Heart right ventricle (tissue), 16 donors: ENCODE data around the gene ARHGAP42. TPM values are rescaled to one million over a fixed set of nuclear protein-coding genes. Genes with fewer than 3 reads are reported as not detected.

Experiments
- ATAC-seq, 8 donors: fragments of 200-7000 bp; cut with Tn5 transposase; one replicate each; pipeline ENCODE4 v1.9.1; 2020; ENCODE audit warnings: mild to moderate bottlenecking in 8 of 8, moderate library complexity in 8 of 8, moderate number of reproducible peaks in 1 of 8
- DNase-seq, 2 donors: peaks; one replicate each; pipeline ENCODE4 v3.0.0-alpha.2; 2020
- H3K27ac ChIP-seq, 10 donors: fragments of 200-600 bp; sonication (generic) in 2 of 10; one replicate each; pipeline versions ENCODE4 v1.5.0 to v1.8.0; 2020 to 2022; ENCODE audit warnings: mild to moderate bottlenecking in 3 of 10
- H3K27me3 ChIP-seq, 7 donors: fragments of 200-600 bp; one replicate each; pipeline ENCODE4 v1.8.0; 2021 to 2022; ENCODE audit warnings: mild to moderate bottlenecking in 2 of 7
- H3K36me3 ChIP-seq, 9 donors: fragments of 200-600 bp; sonication (generic) in 1 of 9; one replicate each; pipeline versions ENCODE4 v1.5.0 to v1.8.0; 2020 to 2022; ENCODE audit warnings: mild to moderate bottlenecking in 2 of 9
- H3K4me1 ChIP-seq, 9 donors: fragments of 200-600 bp; sonication (generic) in 1 of 9; one replicate each; pipeline versions ENCODE4 v1.5.0 to v1.8.0; 2020 to 2022; ENCODE audit warnings: mild to moderate bottlenecking in 4 of 9
- H3K4me3 ChIP-seq, 10 donors: fragments of 200-600 bp; sonication (generic) in 2 of 10; one replicate each; pipeline versions ENCODE4 v1.5.0 to v1.8.0; 2020 to 2022; ENCODE audit warnings: mild to moderate bottlenecking in 7 of 10, moderate library complexity in 2 of 10
- H3K9me3 ChIP-seq, 11 donors: fragments of 200-600 bp in 10 of 11; sonication (generic) in 2 of 11; one replicate each; pipeline versions ENCODE4 v1.5.0 to v1.8.0; 2013 to 2022; ENCODE audit warnings: mild to moderate bottlenecking in 2 of 11, control low read depth in 1 of 11, moderate library complexity in 1 of 11
- CTCF ChIP-seq, 9 donors: fragments of 200-600 bp; sonication (generic) in 2 of 9; IDR thresholded peaks; one replicate each; pipeline versions ENCODE4 v1.5.0 to v1.8.0; 2021 to 2022; ENCODE audit warnings: antibody characterized with exemption in 9 of 9, mild to moderate bottlenecking in 5 of 9, moderate library complexity in 1 of 9
- WGBS, 2 donors: extraction: QIAGEN DNeasy Blood & Tissue Kit; methylation state at CpG; one replicate each; pipeline ENCODE4 v1.1.7; 2013; ENCODE audit warnings: inconsistent platforms in 1 of 2; 5-methylcytosine and 5-hydroxymethylcytosine counted together
- intact Hi-C, 10 donors: fragments of 100-400 bp; cut with DNase I; formaldehyde crosslinking; loops; one replicate each; pipeline versions ENCODE4 v1.11.1 to v1.14.2; 2022
- polyA plus RNA-seq, 2 donors: library from polyadenylated mRNA; stranded (reverse); fragments of 200-250 nt; gene quantifications; one replicate each; pipeline ENCODE4 v1.2.3, GENCODE V29; 2013
- total RNA-seq, 10 donors: library from RNA; stranded (reverse); fragmentation: NEBNext Ultra II Directional in 3 of 10; extraction: Animal tissue kit (Norgen Biotek cat#: 25700) in 3 of 10; gene quantifications; one replicate each; pipeline versions ENCODE4 v1.2.1 to v1.2.4, GENCODE V29; 2021 to 2023
- donor health status: Arrhythmogenic right ventricular cardiomyopathy.
- donor health status: ischemic (EF 13 %, LVEDD 7.1; RV severe dilation, severe dysfunction).
- donor health status: healthy with polysubstance abuse.
- donor health status: DM: no; HTN: yes; CAD: no.
- donor health status: DM: no; HTN: no; CAD: no.
- donor health status: ischemic (EF 25% LVEDD 6.9; RV normal size, moderate dysfunction).
- donor health status: ischemic (EF 25% LVEDD 5.7; RV mildly dilated, moderate dysfunction).
- donor health status: healthy.
- donor health status: DM: yes; HTN: yes; CAD: no.
- donor health status: Ischemic cardiomyopathy.
- donor health status: ischemic (EF 35%, LVEDD 5.7; RV mildly dilated, moderate dysfunction).
- donor health status: nonischemic (EF 11% LVEDD 7.7; RV severe dilation, severe dysfunction).
- donor health status: DM: yes; HTN: yes; CAD: no.
- donor health status: PGD.
- donor health status: ischemic (EF 29% LVEDD 5.4; RV normal size, mild dysfunction).
- donor health status: nonischemic (EF 23%, LVEDD 6.1; RV moderate dilation, normal function).

The ARHGAP42 gene
- total and polyA plus RNA-seq, 12 donors = 3.9 to 13.1 (median 8.8) TPM

GRCh38 chr11:100667449-100667848 is 19.6 kb upstream of the ARHGAP42 start:
- no peak for ATAC-seq
- intact Hi-C loops = loop anchor here in 1 of 10 donors (10.0 kb wide), 1 partner anchor 83 kb away; no protein-coding TSS in a partner anchor
- H3K9me3 ChIP-seq = no peaks in the 10 kb centered on the region
- no peak for DNase-seq
- H3K4me3 ChIP-seq = no peak overlapping the region
- H3K4me1 ChIP-seq = no peaks in the 10 kb centered on the region
- 72 to 78% methylated on average over 6 of the region's 6 CpGs for WGBS, 2 donors
- H3K27me3 ChIP-seq = no peaks in the 10 kb centered on the region
- no peak for TF ChIP-seq CTCF (IDR thresholded peaks at IDR 0.05)
- no peaks in the 10 kb centered on the region for H3K36me3 ChIP-seq
- no peak overlapping the region for H3K27ac ChIP-seq

GRCh38 chr11:100670140-100670539 is 16.9 kb upstream of the ARHGAP42 start:
- intact Hi-C loops = loop anchor here in 2 of 10 donors (10.0 kb wide), 1 partner anchor 85 kb away; no protein-coding TSS in a partner anchor
- Histone ChIP-seq H3K36me3 (no peaks in the 10 kb centered on the region), H3K27ac (no peak overlapping the region), H3K27me3 (no peaks in the 10 kb centered on the region), H3K4me1 (no peaks in the 10 kb centered on the region), H3K9me3 (no peaks in the 10 kb centered on the region), H3K4me3 (no peak overlapping the region)
- no peak for TF ChIP-seq CTCF (IDR thresholded peaks at IDR 0.05)
- WGBS, 2 donors = 85 to 90% methylated on average over 2 of the region's 2 CpGs
- no peak for ATAC-seq
- DNase-seq = no peak

GRCh38 chr11:100671471-100671870 is 15.6 kb upstream of the ARHGAP42 start:
- DNase-seq = no peak
- WGBS, 2 donors = 89 to 91% methylated on average over 6 of the region's 6 CpGs
- H3K27ac ChIP-seq = no peak overlapping the region
- H3K4me1 ChIP-seq = no peaks in the 10 kb centered on the region
- no peaks in the 10 kb centered on the region for H3K36me3 ChIP-seq
- H3K4me3 ChIP-seq = no peak overlapping the region
- no peaks in the 10 kb centered on the region for H3K27me3 ChIP-seq
- intact Hi-C loops = loop anchor here in 2 of 10 donors (10.0 kb wide), 1 partner anchor 87 kb away; no protein-coding TSS in a partner anchor
- no peaks in the 10 kb centered on the region for H3K9me3 ChIP-seq
- no peak for TF ChIP-seq CTCF (IDR thresholded peaks at IDR 0.05)
- no peak for ATAC-seq

GRCh38 chr11:100672498-100673033 is 14.5 kb upstream of the ARHGAP42 start:
- Histone ChIP-seq H3K4me3 (no peak overlapping the region), H3K27me3 (no peaks in the 10 kb centered on the region), H3K36me3 (no peaks in the 10 kb centered on the region), H3K4me1 (no peaks in the 10 kb centered on the region), H3K27ac (no peak overlapping the region), H3K9me3 (no peaks in the 10 kb centered on the region)
- 82 to 87% methylated on average over 3 of the region's 3 CpGs for WGBS, 2 donors
- ATAC-seq = no peak
- TF ChIP-seq CTCF (IDR thresholded peaks at IDR 0.05) = no peak
- intact Hi-C loops = loop anchor here in 2 of 10 donors (10.0 kb wide), 1 partner anchor 88 kb away; no protein-coding TSS in a partner anchor
- no peak for DNase-seq
